Germinal center (tissue), 1 donor: Measurements from ENCODE around the gene FAM153A.
"Not testable (repeated sequence)": the region's sequence is repeated elsewhere in the genome, so short reads cannot be mapped to it uniquely, and the experiment has no call there.

Source experiments
- DNase-seq: peaks from one replicate; pipeline ENCODE4 v3.0.0; 2012; ENCODE audit warnings: mixed read lengths, low spot score

FAM153A gene

GRCh38 chr5:177724858-177725257 is 57.8 kb downstream of the FAM153A start:
- DNase-seq: not testable (repeated sequence)

- not testable (repeated sequence) for DNase-seq
Observed at GRCh38 chr5:177723831-177724485, 58.7 kb downstream of the FAM153A start.

- not testable (repeated sequence) for DNase-seq
Observed at GRCh38 chr5:177722829-177723228, 59.9 kb downstream of the FAM153A start.

GRCh38 chr5:177719989-177720388 is 62.7 kb downstream of the FAM153A start:
- not testable (repeated sequence) for DNase-seq

- DNase-seq: not testable (repeated sequence)
Observed at GRCh38 chr5:177715423-177715822, 67.3 kb downstream of the FAM153A start.

- DNase-seq: not testable (repeated sequence)
Observed at GRCh38 chr5:177696100-177696499, 86.6 kb downstream of the FAM153A start.

GRCh38 chr5:177695356-177695930 is 87.3 kb downstream of the FAM153A start:
- not testable (repeated sequence) for DNase-seq

GRCh38 chr5:177694518-177694835 is 88.2 kb downstream of the FAM153A start:
- DNase-seq: not testable (repeated sequence)

GRCh38 chr5:177693671-177694517 is 88.8 kb downstream of the FAM153A start:
- not testable (repeated sequence) for DNase-seq

- not testable (repeated sequence) for DNase-seq
Observed at GRCh38 chr5:177692969-177693368, 89.7 kb downstream of the FAM153A start.

- DNase-seq: not testable (repeated sequence)
Observed at GRCh38 chr5:177692507-177692906, 90.2 kb downstream of the FAM153A start.

- not testable (repeated sequence) for DNase-seq
Observed at GRCh38 chr5:177689011-177689610, 93.6 kb downstream of the FAM153A start.

GRCh38 chr5:177688091-177688490 is 94.6 kb downstream of the FAM153A start:
- DNase-seq: not testable (repeated sequence)

- DNase-seq: not testable (repeated sequence)
Observed at GRCh38 chr5:177681920-177682319, 100.8 kb downstream of the FAM153A start.
